Esophagus muscularis mucosa (tissue), 4 donors: Measurements from ENCODE around the gene MPRIP. TPM values are rescaled to one million over a fixed set of nuclear protein-coding genes. Genes with fewer than 3 reads are reported as not detected.

Source experiments
- DNase-seq: peaks from one replicate; pipeline ENCODE4 v3.0.0-alpha.2; 2017; ENCODE audit errors: extremely low spot score
- H3K27ac ChIP-seq, 4 donors: fragments of 200-600 bp; sonication (generic); replicated peaks in 1 of 4; 1 replicate in 3 of 4; 2 replicates in 1 of 4; pipeline ENCODE4 v1.5.1; 2016 to 2019; ENCODE audit warnings: mild to moderate bottlenecking in 1 of 4
- H3K27me3 ChIP-seq, 4 donors: fragments of 200-600 bp; sonication (generic); one replicate each; pipeline versions ENCODE4 v1.5.1 to v1.6.0; 2016 to 2019
- H3K36me3 ChIP-seq, 4 donors: fragments of 200-600 bp; sonication (generic); one replicate each; pipeline ENCODE4 v1.5.1; 2016 to 2019
- H3K4me1 ChIP-seq, 4 donors: fragments of 200-600 bp; sonication (generic); one replicate each; pipeline ENCODE4 v1.5.1; 2016 to 2019
- H3K4me3 ChIP-seq, 4 donors: fragments of 200-600 bp; sonication (generic); 1 replicate in 2 of 4; 2 replicates in 2 of 4; pipeline ENCODE4 v1.5.1; 2016 to 2019; ENCODE audit warnings: mild to moderate bottlenecking in 4 of 4, moderate library complexity in 1 of 4
- H3K9me3 ChIP-seq, 4 donors: fragments of 200-600 bp; sonication (generic); 1 replicate in 3 of 4; 2 replicates in 1 of 4; pipeline ENCODE4 v1.5.1; 2016 to 2019
- CTCF ChIP-seq, 3 experiments: fragments of 200-600 bp in 2 of 3; fragments of 450-650 bp in 1 of 3; sonication (generic) in 2 of 3; IDR thresholded peaks; one replicate each; pipeline ENCODE4 v1.5.1; 2017 to 2019; ENCODE audit warnings: antibody characterized with exemption in 3 of 3, mild to moderate bottlenecking in 2 of 3, moderate library complexity in 1 of 3
- EP300 ChIP-seq: sonication (generic); formaldehyde crosslinking; IDR thresholded peaks from one replicate; pipeline ENCODE4 v1.6.1; 2017; ENCODE audit warnings: antibody characterized with exemption
- POLR2A ChIP-seq: fragments of 450-650 bp; IDR thresholded peaks from one replicate; pipeline ENCODE4 v1.6.1; 2017; ENCODE audit warnings: antibody characterized with exemption, moderate library complexity, mild to moderate bottlenecking, low read depth
- POLR2AphosphoS5 ChIP-seq, 2 donors: sonication (generic); formaldehyde crosslinking; IDR thresholded peaks; one replicate each; pipeline ENCODE4 v1.6.1; 2017; ENCODE audit warnings: antibody characterized with exemption in 2 of 2
- WGBS: methylation state at CpG from one replicate; pipeline ENCODE4 v1.1.5; 2018; 5-methylcytosine and 5-hydroxymethylcytosine counted together
- intact Hi-C: fragments of 100-400 bp; cut with DNase I; formaldehyde crosslinking; loops from one replicate; pipeline ENCODE4 v1.15.1; 2023
- total RNA-seq, 4 donors: library from RNA; depleted of rRNA; stranded (reverse); fragments of >200 nt; gene quantifications; one replicate each; pipeline versions ENCODE4 v1.1.0 to v1.2.1, GENCODE V29; 2016

MPRIP gene
- total RNA-seq, 4 donors from 2014 or later, result 108 to 194 (median 129) TPM

- peak overlapping the region; percentile 92 to 98 (median 96) for H3K27ac ChIP-seq
- intact Hi-C loops, result loop anchor here (2.0 to 5.0 kb wide), 3 partner anchors 83 to 235 kb away; partner anchors contain the start of gene MPRIP
- 57% methylated on average over 16 of the region's 19 CpGs for WGBS
- no peaks in the 10 kb centered on the region for H3K9me3 ChIP-seq
- TF ChIP-seq POLR2AphosphoS5 (IDR thresholded peaks at IDR 0.05), result no peak
- no peak for TF ChIP-seq CTCF (IDR thresholded peaks at IDR 0.05)
- no peak for TF ChIP-seq EP300
- no peak for TF ChIP-seq POLR2A
- peaks cover 17 to 25% (median 23%) of the 10 kb centered on the region in 4 donors for H3K36me3 ChIP-seq
- H3K4me1 ChIP-seq, result peaks cover 37 to 62% (median 48%) of the 10 kb centered on the region in 4 donors
- H3K27me3 ChIP-seq, result no peaks in the 10 kb centered on the region
- no peak for DNase-seq
- H3K4me3 ChIP-seq, result peak overlapping the region; percentile 89 to 100 (median 96)
These were observed 193.2 kb downstream of the MPRIP start for GRCh38 chr17:17235212-17236174.

GRCh38 chr17:17236295-17237025 lies 194.2 kb downstream of the MPRIP start:
- H3K27me3 ChIP-seq, result no peaks in the 10 kb centered on the region
- no peaks in the 10 kb centered on the region for H3K9me3 ChIP-seq
- 0% methylated on average over 18 of the region's 31 CpGs for WGBS
- peak overlapping the region; percentile 92 to 98 (median 96) for H3K27ac ChIP-seq
- peaks cover 7 to 15% (median 13%) of the 10 kb centered on the region in 4 donors for H3K36me3 ChIP-seq
- DNase-seq, result no peak
- peak overlapping the region; percentile 89 to 100 (median 96) for H3K4me3 ChIP-seq
- intact Hi-C loops, result loop anchor here (2.0 to 5.0 kb wide), 3 partner anchors 84 to 236 kb away; partner anchors contain the start of gene MPRIP
- H3K4me1 ChIP-seq, result peaks cover 37 to 58% (median 48%) of the 10 kb centered on the region in 4 donors
- TF ChIP-seq POLR2A, result no peak
- no peak for TF ChIP-seq CTCF (IDR thresholded peaks at IDR 0.05)
- no peak for TF ChIP-seq POLR2AphosphoS5 (IDR thresholded peaks at IDR 0.05)

GRCh38 chr17:17237026-17237799 lies 195.0 kb downstream of the MPRIP start, which contains the start of gene FLCN:
TSS of gene FLCN (minus strand) at chr17:17237168. CDS start at chr17:17228137, 9,031 bp downstream.
- Histone ChIP-seq H3K4me3 (peak within 1 kb of the TSS; percentile 89 to 100 (median 96)), H3K27ac (peak within 1 kb of the TSS; percentile 92 to 98 (median 96)), H3K4me1 (peaks cover 30 to 50% (median 45%) of the 10 kb centered on the region in 4 donors), H3K27me3 (no peaks in the 10 kb centered on the region), H3K9me3 (no peaks in the 10 kb centered on the region), H3K36me3 (peaks cover 0 to 8% (median 6%) of the 10 kb centered on the region in 4 donors)
- intact Hi-C loops, result loop anchor here (2.0 to 5.0 kb wide), 3 partner anchors 85 to 236 kb away; partner anchors contain the start of gene MPRIP
- TF ChIP-seq POLR2AphosphoS5 (IDR thresholded peaks at IDR 0.05) (peak; percentile 81 to 86), CTCF (IDR thresholded peaks at IDR 0.05) (no peak), EP300 (no peak), POLR2A (peak; percentile 91)
- WGBS, result under 1% methylated on average over 28 of the region's 53 CpGs
- peak; percentile 98 for DNase-seq

GRCh38 chr17:17239832-17240231 lies 197.6 kb downstream of the MPRIP start:
- TF ChIP-seq POLR2A, result no peak
- Histone ChIP-seq H3K4me1 (peaks cover 12 to 26% (median 25%) of the 10 kb centered on the region in 4 donors), H3K4me3 (no peak overlapping the region), H3K27me3 (no peaks in the 10 kb centered on the region), H3K36me3 (no peaks in the 10 kb centered on the region), H3K27ac (no peak overlapping the region), H3K9me3 (no peaks in the 10 kb centered on the region)
- intact Hi-C loops, result loop anchor here (5.0 kb wide), 2 partner anchors 88 to 198 kb away; partner anchors contain the start of gene MPRIP
- 65% methylated on average over 1 of the region's 1 CpG for WGBS
- no peak for DNase-seq
